HG03064 (cell line): Measurements from ENCODE around the gene SEC14L5.

Experiments
- ATAC-seq: cut with Tn5 transposase; IDR thresholded peaks from one replicate; pipeline ENCODE4 v1.9.1; 2021; ENCODE audit warnings: low read depth; ENCODE audit not compliant: unreplicated experiment

The SEC14L5 gene

GRCh38 chr16:5062790-5063765 is 104.9 kb downstream of the SEC14L5 start:
- no peak for ATAC-seq

- no peak for ATAC-seq
Measured at GRCh38 chr16:5064915-5065314, 106.8 kb downstream of the SEC14L5 start.

- ATAC-seq = no peak
Measured at GRCh38 chr16:5065326-5065725, 107.2 kb downstream of the SEC14L5 start.

- no peak for ATAC-seq
Measured at GRCh38 chr16:5065813-5066212, 107.7 kb downstream of the SEC14L5 start, which contains the start of gene C16orf89. Gene C16orf89, minus strand, starts transcription at chr16:5065956. Its CDS starts 48 bp downstream, at chr16:5065908.

GRCh38 chr16:5066511-5066910 is 108.4 kb downstream of the SEC14L5 start:
- no peak for ATAC-seq
